Neutrophil (primary cell): ENCODE measurements around the gene MAP1S.

Experiments used
- H3K27ac ChIP-seq: fragments of 200-600 bp; sonication (generic); 2 replicates; pipeline ENCODE4 v1.5.1; 2016; ENCODE audit warnings: mild to moderate bottlenecking, moderate library complexity
- H3K27me3 ChIP-seq: fragments of 200-600 bp; sonication (generic); 2 replicates; pipeline ENCODE4 v1.6.0; 2016; ENCODE audit warnings: mild to moderate bottlenecking
- H3K36me3 ChIP-seq: fragments of 200-600 bp; sonication (generic); 2 replicates; pipeline ENCODE4 v1.5.1; 2017
- H3K4me1 ChIP-seq, 2 experiments: fragments of 200-600 bp in 1 of 2; sonication (generic) in 1 of 2; 1 replicate in 1 of 2; 2 replicates in 1 of 2; pipeline versions ENCODE4 v1.5.1 to v1.6.1; 2013 to 2016; ENCODE audit warnings: low read depth in 1 of 2, low read length in 1 of 2, mild to moderate bottlenecking in 1 of 2, moderate library complexity in 1 of 2; ENCODE audit not compliant: control insufficient read depth in 1 of 2, insufficient read depth in 1 of 2
- H3K4me3 ChIP-seq, 2 experiments: fragments of 200-600 bp in 1 of 2; sonication (generic) in 1 of 2; 1 replicate in 1 of 2; 2 replicates in 1 of 2; pipeline ENCODE4 v1.5.1; 2013 to 2016; ENCODE audit warnings: low read depth in 1 of 2, low read length in 1 of 2, mild to moderate bottlenecking in 1 of 2, moderate library complexity in 1 of 2
- H3K9me3 ChIP-seq: fragments of 200-600 bp; sonication (generic); 2 replicates; pipeline ENCODE4 v1.5.1; 2016
- CTCF ChIP-seq: fragments of 200-600 bp; sonication (generic); IDR thresholded peaks from 2 replicates; pipeline ENCODE4 v1.5.1; 2016; ENCODE audit warnings: antibody characterized with exemption

MAP1S gene

GRCh38 chr19:17719730-17720400, 585 bp downstream of the MAP1S start:
- Histone ChIP-seq H3K4me1 (peaks cover 59 to 60% of the 10 kb centered on the region in 2 experiments), H3K27me3 (no peaks in the 10 kb centered on the region), H3K36me3 (peaks cover 26% of the 10 kb centered on the region), H3K9me3 (no peaks in the 10 kb centered on the region), H3K4me3 (peak overlapping the region; percentile 80 to 83), H3K27ac (peak overlapping the region; percentile 77)
- TF ChIP-seq CTCF, result no peak

- H3K4me3 ChIP-seq, result peak overlapping the region; percentile 80 to 83
- TF ChIP-seq CTCF, result no peak
- H3K4me1 ChIP-seq, result peaks cover 59 to 60% of the 10 kb centered on the region in 2 experiments
- H3K9me3 ChIP-seq, result no peaks in the 10 kb centered on the region
- H3K36me3 ChIP-seq, result peaks cover 32% of the 10 kb centered on the region
- H3K27me3 ChIP-seq, result no peaks in the 10 kb centered on the region
- H3K27ac ChIP-seq, result peak overlapping the region; percentile 77
Measured at GRCh38 chr19:17720440-17720839, 1.2 kb downstream of the MAP1S start.

GRCh38 chr19:17721111-17721628, 1.9 kb downstream of the MAP1S start:
- Histone ChIP-seq H3K4me1 (peaks cover 58 to 60% of the 10 kb centered on the region in 2 experiments), H3K27me3 (no peaks in the 10 kb centered on the region), H3K9me3 (no peaks in the 10 kb centered on the region), H3K36me3 (peaks cover 39% of the 10 kb centered on the region), H3K4me3 (peak overlapping the region; percentile 80 to 83), H3K27ac (peak overlapping the region; percentile 77)
- no peak for TF ChIP-seq CTCF

GRCh38 chr19:17721821-17722220, 2.5 kb downstream of the MAP1S start:
- Histone ChIP-seq H3K4me3 (peak overlapping the region; percentile 80 to 83), H3K27me3 (no peaks in the 10 kb centered on the region), H3K9me3 (no peaks in the 10 kb centered on the region), H3K27ac (peak overlapping the region; percentile 77), H3K36me3 (peaks cover 46% of the 10 kb centered on the region), H3K4me1 (peaks cover 52 to 55% of the 10 kb centered on the region in 2 experiments)
- TF ChIP-seq CTCF, result no peak

- Histone ChIP-seq H3K27ac (peak overlapping the region; percentile 77), H3K4me3 (no peak overlapping the region), H3K36me3 (peaks cover 55% of the 10 kb centered on the region), H3K9me3 (no peaks in the 10 kb centered on the region), H3K4me1 (peaks cover 42 to 46% of the 10 kb centered on the region in 2 experiments), H3K27me3 (no peaks in the 10 kb centered on the region)
- TF ChIP-seq CTCF, result no peak
Measured at GRCh38 chr19:17722655-17723240, 3.5 kb downstream of the MAP1S start.
